ENCODE data around the gene F9.
"Not testable (repeated sequence)": the region's sequence is repeated elsewhere in the genome, so short reads cannot be mapped to it uniquely, and the experiment has no call there.

The F9 gene

GRCh38 chrX:139530550-139530949 is at the start of gene F9:
TSS of gene F9 (plus strand) at chrX:139530739. CDS start at chrX:139530765, 26 bp downstream.
- no peak for DNase-seq

GRCh38 chrX:139483699-139484098 is 46.8 kb upstream of the F9 start:
- no peak for DNase-seq

GRCh38 chrX:139484591-139484990 is 45.9 kb upstream of the F9 start:
- no peak for DNase-seq

GRCh38 chrX:139495324-139495723 is 35.2 kb upstream of the F9 start:
- no peak for DNase-seq

GRCh38 chrX:139506333-139506732 is 24.2 kb upstream of the F9 start:
- DNase-seq = no peak

GRCh38 chrX:139508099-139508498 is 22.4 kb upstream of the F9 start:
- DNase-seq = no peak

- no peak for DNase-seq
Measured at GRCh38 chrX:139518475-139518874, 12.1 kb upstream of the F9 start.

GRCh38 chrX:139528829-139529228 is 1.7 kb upstream of the F9 start:
- DNase-seq = not testable (repeated sequence)

GRCh38 chrX:139532834-139533233 is 2.3 kb downstream of the F9 start:
- no peak for DNase-seq

- no peak for DNase-seq
Measured at GRCh38 chrX:139533444-139533843, 2.9 kb downstream of the F9 start.

- no peak for DNase-seq
Measured at GRCh38 chrX:139538907-139539790, 8.6 kb downstream of the F9 start.

- no peak for DNase-seq
Measured at GRCh38 chrX:139542652-139543051, 12.1 kb downstream of the F9 start.

- DNase-seq = no peak
Measured at GRCh38 chrX:139543920-139544319, 13.4 kb downstream of the F9 start.

- DNase-seq = no peak
Measured at GRCh38 chrX:139544591-139544990, 14.1 kb downstream of the F9 start.

GRCh38 chrX:139554376-139554775 is 23.8 kb downstream of the F9 start:
- DNase-seq = no peak

- DNase-seq = no peak
Measured at GRCh38 chrX:139554991-139555675, 24.6 kb downstream of the F9 start.

GRCh38 chrX:139559383-139560042 is 29.0 kb downstream of the F9 start:
- no peak for DNase-seq

GRCh38 chrX:139560221-139560620 is 29.7 kb downstream of the F9 start:
- DNase-seq = no peak

- DNase-seq = no peak
Measured at GRCh38 chrX:139563251-139563650, 32.7 kb downstream of the F9 start.

- no peak for DNase-seq
Measured at GRCh38 chrX:139566981-139567380, 36.4 kb downstream of the F9 start.

- no peak for DNase-seq
Measured at GRCh38 chrX:139581068-139581467, 50.5 kb downstream of the F9 start.

- DNase-seq = no peak
Measured at GRCh38 chrX:139585613-139586012, 55.1 kb downstream of the F9 start.

- DNase-seq = no peak
Measured at GRCh38 chrX:139596068-139596467, 65.5 kb downstream of the F9 start.

- DNase-seq = no peak
Measured at GRCh38 chrX:139600105-139600504, 69.6 kb downstream of the F9 start.
